ENCODE results near the gene PIGBOS1.
"Not testable (repeated sequence)": the region's sequence is repeated elsewhere in the genome, so short reads cannot be mapped to it uniquely, and the experiment has no call there.

Gene PIGBOS1

DNA sequence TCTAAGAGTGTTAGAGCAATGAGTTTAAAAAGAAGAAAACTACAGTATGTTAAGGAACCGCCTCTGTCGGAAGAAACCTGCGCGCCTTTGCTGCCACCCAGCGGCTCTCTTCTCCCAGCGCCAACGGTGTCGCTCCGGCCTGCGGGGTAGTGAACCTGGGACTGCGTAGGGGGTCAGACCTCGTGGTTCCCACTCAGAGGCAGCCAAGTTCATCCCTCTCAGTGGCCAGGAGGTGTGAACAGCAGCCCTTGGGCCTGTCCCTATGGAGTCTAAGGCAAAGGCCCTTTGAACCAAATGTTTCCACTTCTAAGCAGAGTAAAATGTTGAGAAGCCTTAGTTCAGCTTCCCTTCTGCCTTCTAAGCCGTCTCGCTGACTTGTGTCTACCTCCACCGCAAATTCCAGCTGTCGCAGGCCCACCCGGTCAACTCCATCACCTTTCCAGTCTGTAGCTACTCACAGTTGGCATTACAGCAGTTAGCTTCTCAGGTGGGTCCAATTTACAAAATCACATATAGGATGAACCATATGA lies 28.3 kb downstream of the PIGBOS1 start:
- DNase-seq, result peak; percentile 3

DNA sequence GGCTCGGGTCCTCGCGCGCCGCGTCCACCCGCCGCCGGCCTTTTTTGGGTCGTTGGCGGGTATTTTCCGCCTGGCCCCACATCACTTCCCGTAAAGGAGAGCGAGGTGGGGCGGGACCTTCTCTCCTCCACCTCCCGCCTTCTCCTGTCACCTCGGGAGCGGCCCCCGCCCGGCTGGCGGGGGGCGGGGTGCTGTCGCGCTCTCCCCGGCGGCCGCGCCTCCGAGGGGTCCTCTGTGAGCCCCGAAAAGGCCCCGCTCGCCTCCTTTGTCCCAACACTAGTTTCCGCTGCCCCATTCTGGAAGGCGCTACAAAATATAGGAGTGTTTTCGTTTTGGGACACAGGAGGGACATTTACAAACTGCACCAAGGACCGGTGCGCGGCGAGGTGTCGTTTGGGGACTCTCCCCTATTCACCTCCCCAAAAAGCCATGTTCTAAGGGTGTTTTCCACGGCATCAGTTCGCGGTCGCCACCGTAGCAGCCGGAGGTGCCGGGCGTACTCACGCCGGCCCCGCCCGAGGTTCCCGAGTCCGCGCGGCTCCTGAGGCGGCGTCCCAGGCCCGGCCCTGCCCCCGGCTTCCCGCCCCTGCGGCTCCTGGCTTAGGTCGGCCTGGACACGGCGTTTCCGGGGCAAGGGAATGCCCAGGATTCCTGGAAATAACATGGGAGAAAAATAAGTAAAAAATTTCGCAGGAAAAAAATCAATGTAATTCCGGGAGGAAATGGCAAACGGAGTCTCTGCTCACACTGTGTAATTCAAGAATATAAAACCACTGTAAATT lies 29.0 kb downstream of the PIGBOS1 start, which contains the start of gene RAB27A:
Gene RAB27A, minus strand, starts transcription at position 68 of the 782 bp plus-strand sequence. CDS start 54,879 bp downstream, outside the sequence.
- DNase-seq, result no peak

DNA sequence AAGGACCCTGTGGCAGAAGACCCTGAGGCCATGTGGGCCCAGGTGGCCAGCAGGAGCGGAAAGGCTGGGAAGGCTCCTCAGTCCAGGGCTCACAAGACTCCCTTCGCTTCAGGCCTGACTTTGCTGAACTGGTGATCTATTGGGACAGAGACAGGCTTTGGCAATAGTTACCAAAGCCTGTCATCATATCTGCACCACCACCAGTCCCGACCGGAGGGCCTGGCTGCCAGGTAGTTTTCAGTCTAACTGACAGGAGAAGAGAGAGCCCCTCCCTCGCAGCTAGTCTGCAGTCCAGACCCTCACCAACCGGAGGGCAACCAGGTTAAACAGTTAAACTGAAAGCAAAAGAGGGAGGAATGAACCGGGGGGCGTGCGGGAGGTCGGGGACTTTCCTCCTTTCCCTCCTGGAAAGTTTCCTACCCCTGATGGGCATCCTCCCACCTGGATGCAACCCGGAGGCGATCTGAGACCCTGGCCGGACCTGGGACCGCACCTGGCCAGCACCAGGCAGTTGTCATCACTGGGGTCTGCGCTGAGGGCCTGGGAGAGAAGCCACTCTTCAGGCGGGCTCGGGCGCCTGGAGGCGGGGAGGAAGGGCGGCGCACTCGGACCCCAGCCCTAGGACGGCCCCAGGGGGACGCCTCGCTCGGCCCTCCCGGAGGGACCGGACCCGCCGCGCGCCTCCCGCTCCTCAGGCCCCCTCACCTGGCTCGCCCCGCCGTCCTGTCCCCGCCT lies 29.7 kb downstream of the PIGBOS1 start:
- DNase-seq, result no peak

DNA sequence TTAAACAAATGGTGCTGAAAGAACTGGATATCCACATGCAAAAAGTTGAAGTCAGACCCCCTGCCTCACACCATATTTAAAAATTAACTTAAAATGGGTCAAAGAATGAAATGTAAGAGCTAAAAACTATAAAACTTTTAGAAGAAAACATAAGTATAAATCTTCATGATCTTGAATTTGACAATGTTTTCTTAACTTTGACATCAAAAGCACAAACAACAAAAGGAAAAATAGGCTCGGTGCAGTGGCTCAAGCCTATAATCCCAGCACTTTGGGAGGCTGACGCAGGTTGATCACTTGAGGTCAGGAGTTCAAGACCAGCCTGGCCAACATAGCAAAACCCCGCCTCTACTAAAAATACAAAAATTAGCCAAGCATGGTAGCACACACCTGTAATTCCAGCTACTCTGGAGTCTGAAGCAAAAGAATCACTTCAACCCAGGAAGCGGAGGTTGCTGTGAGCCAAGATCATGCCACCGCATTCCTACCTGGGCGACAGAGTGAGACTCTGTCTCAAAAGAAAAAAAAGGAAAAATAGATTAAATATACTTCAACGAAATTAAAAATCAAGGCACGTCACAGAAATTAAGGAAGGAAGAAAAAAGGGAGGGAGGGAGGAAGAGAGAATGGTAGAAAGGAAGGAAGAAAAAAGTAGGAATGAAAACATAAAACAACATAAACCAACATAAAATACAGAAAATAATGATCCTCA lies 30.8 kb downstream of the PIGBOS1 start:
- no peak for DNase-seq

DNA sequence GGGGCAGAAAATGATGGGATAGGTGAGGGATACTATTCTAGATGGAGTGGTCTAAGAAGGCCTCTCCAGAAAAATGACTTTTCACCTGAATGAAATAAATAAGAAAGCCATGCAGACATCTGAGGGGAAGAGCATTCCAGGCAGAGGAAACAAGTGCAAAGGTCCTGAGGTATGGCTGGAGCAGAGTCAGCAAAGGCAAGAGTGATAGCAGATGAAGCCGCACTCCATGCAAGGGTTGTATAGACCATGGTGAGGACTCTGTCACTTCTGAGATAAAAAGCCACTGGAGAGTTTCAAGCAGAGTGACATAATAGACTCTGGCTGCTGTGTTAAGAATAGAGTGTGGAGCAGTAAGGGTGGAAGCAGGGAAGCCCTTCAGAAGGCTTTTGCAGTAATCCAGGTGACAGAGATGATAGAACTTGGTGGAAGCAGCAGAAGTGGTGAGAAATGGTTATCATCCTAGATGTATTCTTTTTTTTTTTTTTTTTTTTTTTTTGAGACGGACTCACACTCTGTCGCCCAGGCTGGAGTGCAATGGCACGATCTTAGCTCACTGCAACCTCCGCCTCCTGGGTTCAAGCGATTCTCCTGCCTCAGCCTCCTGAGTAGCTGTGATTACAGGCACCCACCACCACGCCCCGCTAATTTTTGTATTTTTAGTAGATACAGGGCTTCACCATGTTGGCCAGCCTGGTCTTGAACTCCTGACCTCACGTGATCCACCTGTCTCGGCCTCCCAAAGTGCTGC lies 32.3 kb downstream of the PIGBOS1 start:
- DNase-seq, result not testable (repeated sequence)

DNA sequence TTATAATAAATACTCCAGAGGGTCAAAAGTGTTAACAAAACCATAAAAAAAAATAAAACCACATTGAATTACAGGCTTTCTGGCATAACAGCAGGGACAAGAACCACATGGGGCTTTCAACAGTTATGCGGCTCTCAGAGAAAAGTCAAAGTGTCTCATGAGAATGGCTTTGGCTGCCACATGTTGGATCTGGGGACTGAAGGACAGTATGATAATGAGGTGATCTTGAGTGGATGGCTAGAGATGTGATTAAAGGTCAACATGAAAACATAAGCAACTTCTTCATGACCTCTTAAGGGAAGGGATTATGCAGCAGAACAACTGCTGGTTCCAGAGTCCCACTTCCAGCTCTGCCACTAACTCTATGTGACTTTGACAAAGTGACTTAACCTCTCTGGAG lies 34.5 kb downstream of the PIGBOS1 start:
- DNase-seq, result no peak

DNA sequence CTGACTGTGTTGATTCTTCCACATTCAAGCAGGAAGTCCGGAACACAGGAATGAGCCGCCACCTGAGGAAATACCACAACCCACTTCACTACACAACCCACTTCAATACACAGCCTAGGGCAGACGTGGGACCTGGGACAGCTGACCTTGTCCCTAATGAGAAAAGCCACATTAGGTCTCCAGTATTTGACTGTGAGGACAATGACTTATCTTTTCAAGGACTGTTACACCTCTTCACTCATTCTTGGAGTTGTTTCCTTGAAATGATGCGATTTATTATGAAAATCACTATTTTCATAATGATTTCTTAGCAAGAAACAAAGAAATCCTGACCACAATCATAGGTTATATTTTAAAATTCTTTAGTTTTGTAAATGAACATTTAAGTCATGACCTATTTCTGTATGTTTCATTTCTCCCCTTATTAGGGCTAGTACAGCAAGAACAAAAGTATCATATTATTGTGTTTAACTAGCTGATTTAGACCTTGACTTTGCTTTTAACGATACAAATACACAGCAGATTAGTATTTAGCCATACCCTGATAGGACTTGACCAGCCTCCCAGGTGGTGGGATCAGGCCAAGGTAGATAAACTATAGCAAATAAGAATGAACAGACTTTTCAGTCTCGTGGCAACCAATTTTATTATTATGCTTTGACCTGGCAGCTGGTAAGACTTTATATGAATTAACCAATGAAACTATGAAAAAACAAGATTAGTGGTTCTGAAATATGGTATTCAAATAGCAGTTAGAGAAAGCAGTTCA lies 35.4 kb downstream of the PIGBOS1 start:
- no peak for DNase-seq

DNA sequence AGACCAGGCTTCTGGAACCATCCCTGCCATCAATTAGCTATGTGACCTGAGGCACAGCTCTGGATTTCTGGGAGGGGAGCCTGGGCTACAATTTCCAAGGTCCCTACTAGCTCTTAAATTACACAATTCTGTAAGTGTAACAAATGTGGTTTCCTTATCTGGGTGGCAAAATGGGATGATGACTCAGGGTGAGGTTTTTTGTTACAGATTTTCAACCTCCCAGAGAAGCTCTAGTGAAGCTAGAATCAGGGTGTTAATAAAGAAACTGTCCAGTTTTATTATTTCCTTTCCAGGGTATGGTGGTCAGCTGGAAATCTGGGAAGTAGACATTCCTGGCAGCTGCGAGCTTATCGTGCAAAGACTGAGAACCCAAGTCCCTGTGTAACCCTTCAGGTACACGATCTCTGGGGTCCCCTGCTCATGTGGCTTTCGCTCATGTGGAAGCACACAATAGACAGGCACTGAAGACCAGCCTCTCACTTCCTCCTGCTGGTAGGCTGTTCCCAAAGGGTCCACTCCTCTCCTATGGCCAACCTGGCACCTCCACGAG lies 36.6 kb downstream of the PIGBOS1 start:
- no peak for DNase-seq

DNA sequence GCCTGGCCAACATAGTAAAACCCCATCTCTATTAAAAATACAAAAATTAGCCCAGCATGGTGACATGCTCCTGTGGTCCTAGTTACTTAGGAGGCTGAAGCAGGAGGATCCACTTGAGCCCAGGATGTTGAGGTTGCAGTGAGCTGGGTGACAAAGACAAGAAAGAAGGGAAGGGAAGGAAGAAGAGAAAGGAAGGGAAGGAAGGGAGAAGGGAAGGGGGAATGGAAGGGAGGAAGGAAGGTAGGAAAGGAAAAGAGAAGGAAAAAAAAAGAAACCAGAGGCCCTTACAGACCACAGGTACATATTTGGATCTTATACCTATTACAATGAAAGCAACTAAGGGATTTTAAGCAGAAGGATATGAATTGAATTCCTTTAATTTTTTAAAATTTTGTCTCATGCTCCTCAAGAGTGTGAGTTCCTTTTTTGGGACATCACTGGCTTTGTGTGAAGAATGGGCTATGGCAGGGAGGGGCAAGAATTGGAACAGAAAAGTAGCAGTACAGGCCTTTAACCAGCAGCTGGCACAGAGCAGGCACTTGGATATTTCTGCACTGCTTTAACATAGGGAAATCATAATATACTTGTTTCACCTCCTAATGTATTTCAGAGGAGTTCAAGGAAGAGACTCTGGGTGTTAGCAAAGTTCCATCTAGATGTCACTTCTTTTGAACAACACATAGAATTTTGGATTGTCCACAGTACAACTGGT lies 37.2 kb downstream of the PIGBOS1 start:
- DNase-seq, result no peak

DNA sequence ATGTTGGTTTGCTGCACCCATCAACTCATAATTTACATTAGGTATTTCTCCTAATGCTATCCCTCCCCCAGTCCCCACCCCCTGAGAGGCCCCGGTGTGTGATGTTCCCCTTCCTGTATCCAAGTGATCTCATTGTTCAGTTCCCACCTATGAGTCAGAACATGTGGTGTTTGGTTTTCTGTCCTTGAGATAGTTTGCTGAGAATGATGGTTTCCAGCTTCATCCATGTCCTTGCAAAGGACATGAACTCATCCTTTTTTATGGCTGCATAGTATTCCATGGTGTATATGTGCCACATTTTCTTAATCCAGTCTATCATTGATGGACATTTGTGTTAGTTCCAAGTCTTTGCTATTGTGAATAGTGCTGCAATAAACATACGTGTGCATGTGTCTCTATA lies 38.3 kb downstream of the PIGBOS1 start:
- not testable (repeated sequence) for DNase-seq

DNA sequence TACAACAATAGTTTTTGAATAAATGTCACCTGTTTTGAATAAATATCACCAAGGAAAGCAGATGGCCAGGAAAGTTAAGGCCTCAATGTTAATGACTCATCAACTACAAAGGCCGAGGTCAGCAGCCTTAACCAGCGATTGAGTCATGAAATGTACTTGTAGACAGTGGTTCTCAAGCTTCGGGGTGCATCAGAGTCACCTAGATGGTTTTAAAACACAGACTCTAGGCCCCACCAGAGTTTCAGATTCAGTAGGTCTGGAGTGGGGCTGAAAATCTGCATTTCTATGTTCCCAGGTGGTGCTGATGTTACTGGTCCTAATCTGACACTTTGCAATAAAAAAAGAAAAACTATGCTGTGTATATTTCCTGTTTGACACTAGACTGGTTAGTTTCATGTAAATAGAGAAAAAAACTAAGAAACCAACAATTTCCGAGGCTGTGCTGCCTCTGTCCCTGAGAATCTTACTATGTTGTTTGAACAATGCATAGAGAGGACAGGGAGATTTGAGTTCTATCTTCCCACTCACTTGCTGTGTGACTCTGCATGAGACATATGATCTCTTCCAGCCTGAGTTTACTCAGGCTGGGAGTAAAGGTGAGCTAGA lies 39.1 kb downstream of the PIGBOS1 start:
- DNase-seq, result no peak

DNA sequence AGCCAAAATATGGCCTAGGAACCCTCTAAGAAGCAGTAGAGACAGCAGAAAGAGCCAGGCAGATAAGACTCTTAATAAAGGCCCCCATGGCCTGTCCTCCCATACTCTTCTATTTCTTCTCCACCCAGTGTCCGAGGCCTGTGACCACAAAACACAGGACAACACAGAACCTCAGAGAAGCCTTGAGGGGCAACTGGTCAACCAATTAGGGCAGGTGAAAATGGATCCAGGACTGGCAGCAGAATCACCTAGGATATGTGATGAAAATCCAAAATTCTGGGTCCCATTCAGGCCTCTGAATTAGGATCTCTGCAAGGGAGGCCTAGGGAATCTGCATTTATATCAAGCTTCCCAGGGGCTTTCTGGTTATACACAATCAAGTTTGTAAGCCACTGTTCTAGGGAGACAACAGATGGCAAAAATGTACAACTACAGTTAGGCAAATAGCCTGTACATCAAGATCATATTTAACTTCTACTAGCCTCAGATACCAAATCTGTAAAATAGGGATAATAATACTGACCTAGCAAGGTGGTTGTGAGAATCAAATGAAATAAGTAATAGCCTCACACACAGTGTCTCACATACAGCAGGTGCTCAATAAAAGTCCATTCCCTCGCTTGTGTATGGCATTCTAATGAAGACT lies 39.7 kb downstream of the PIGBOS1 start:
- DNase-seq, result no peak

DNA sequence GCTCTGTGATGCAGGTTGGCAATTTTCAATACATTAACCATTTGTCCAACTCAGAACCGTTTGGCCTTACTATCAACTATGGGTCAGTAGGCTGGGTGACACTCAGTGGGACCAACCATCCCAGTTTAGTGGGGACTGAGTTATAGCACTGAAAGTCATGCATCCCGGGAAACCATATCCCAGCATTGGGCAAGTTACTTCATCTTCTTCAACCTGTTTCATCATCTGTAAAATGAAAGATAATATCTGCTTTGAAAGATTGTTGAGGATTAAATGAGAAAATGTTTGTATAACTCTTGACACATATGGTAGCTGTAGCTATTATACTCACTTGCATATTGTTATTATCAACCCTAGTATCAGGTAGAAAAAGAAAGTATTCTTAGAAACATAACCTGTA lies 41.2 kb downstream of the PIGBOS1 start:
- DNase-seq, result no peak

DNA sequence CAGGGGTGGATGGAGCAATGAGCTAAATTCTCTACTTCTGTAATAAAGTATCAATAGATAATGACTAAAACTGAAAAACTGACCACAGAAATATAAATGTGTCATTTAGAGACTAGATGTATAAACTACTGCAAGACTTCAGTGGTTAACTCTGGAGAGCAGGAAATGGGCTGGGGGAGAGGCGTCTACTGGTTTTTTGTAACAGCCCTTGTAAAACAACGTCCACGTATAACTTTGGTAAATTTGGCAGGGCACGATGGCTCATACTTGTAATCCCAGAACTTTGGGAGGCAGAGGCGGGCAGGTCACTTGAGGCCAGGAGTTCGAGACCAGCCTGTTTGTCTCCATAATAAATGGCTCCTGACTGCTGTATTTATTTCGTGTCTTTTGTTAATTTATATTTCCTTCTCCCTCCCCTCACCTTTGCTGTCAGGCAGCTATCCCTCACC lies 41.8 kb downstream of the PIGBOS1 start:
- DNase-seq, result no peak

DNA sequence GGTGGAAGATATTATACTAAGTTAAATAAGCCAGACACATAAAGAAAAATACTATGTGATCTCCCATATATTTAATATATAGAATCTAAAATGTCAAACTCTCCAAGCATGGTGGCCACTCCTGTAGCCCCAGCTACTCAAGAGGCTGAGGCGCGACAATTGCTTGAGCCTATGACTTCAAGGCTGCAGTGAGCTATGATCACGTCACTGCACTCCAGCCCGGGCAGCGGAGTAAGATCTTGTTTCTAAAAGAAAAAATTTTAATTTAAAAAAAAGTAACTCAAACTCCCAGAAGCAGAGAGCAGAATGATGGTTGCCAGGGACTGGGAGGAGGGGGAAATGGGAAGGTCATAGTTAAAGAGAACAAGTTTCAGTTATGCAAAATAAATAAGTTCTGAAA lies 42.6 kb downstream of the PIGBOS1 start:
- no peak for DNase-seq

DNA sequence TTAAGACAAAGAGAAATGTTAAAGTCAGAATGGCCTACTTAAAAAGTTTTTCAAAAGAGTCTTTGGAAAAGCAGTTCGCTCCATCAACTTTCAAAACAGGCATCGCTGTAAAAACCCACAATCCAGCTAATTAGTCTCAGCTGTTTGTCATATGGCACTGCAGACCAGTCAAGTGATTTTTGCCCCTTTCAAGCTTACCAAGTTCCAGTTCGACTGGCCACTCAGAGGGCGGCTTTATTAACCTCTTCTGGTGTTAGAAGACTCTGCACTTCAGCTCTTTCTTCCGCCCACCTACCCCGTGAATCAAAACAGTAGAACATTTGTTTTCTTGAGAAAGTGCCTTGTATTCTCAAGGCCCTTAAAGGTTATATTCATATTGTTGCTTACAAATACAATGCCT lies 48.6 kb downstream of the PIGBOS1 start:
- no peak for DNase-seq

DNA sequence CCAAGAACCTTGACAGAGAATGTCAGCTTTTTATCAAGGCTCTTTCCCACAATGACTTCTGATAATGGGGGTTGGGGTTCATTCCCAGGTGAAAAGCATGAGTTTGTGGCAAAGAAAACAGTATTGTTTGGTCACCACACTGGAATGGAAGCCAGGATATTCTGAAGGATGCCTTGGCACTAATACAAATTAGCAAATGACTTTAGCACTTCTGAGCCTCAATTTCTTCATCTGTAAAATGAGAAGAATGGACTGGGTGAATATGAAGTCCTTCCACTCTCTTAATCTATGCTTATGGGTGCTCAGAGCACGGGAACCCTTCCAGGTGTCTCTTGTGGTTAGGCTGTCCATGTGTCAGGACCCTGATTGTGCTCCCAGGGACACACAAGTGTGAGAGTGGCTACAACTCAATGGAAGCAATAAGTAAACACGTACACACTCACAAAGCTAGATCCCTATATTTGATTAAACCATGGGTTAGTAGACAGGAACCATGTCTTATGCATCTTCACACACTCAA lies 50.7 kb downstream of the PIGBOS1 start:
- DNase-seq, result no peak

DNA sequence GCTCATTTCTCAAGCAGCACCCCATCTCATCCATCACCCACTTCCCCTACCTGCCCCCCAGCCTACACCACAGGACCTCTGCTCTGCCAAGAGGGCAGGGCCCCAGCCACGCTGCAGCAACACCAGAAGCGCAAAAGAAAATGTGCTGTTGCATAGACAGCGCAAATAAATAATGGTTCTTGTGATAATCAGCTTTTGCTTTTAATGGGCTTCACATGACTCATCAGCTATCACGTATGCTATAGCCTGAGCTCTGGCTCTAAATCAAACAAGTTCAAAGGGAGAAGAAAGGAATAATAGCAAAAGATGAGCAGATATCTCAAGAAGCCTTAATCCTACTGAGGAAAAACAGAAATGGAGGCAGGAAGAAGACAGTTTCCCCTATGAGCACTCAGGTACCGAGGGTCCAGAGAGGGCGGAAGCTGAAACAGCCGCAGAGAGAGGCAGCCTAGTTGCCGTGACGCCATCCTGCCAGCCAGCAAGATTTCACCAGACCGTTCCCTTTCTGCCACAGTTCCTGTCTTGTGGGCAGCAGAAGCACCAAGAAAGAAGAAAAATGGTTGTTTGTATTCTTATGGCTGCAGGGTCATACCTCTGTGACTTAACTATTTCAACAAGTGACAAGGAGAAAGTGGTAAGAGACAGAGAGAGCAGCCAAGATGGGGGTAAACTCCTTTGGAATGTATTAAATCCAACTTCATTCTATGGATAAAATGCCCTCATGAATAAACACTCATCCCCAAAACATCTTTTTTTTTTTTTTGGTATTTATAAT lies 51.3 kb downstream of the PIGBOS1 start:
- DNase-seq, result no peak

Measured in NCI-H1436 treated with DMSO at 0.1 percent for 48 hours (cell line).